DMS79 (cell line): ENCODE data around the gene ZFYVE21.

Experiments used
- DNase-seq: peaks from one replicate; lab custom pipeline; 2025; lab: John Stamatoyannopoulos, UW

The ZFYVE21 gene

GRCh38 chr14:103705504-103706284 is 9.9 kb upstream of the ZFYVE21 start:
- no peak for DNase-seq

- no peak for DNase-seq
Measured at GRCh38 chr14:103706551-103707328, 8.9 kb upstream of the ZFYVE21 start.

GRCh38 chr14:103707329-103708263 is 8.0 kb upstream of the ZFYVE21 start:
- no peak for DNase-seq

- DNase-seq: no peak
Measured at GRCh38 chr14:103708750-103709187, 6.8 kb upstream of the ZFYVE21 start.

GRCh38 chr14:103709814-103710213 is 5.8 kb upstream of the ZFYVE21 start:
- DNase-seq: no peak

- DNase-seq: no peak
Measured at GRCh38 chr14:103710771-103711377, 4.7 kb upstream of the ZFYVE21 start.

GRCh38 chr14:103711516-103712431 is 3.8 kb upstream of the ZFYVE21 start:
- no peak for DNase-seq

- no peak for DNase-seq
Measured at GRCh38 chr14:103712633-103713247, 2.9 kb upstream of the ZFYVE21 start.

- no peak for DNase-seq
Measured at GRCh38 chr14:103713304-103714062, 2.1 kb upstream of the ZFYVE21 start.

- DNase-seq: no peak
Measured at GRCh38 chr14:103714063-103714724, 1.4 kb upstream of the ZFYVE21 start.

- no peak for DNase-seq
Measured at GRCh38 chr14:103716091-103716801, 636 bp downstream of the ZFYVE21 start.

- DNase-seq: no peak
Measured at GRCh38 chr14:103716899-103717411, 1.3 kb downstream of the ZFYVE21 start.

GRCh38 chr14:103718572-103718971 is 3.0 kb downstream of the ZFYVE21 start:
- DNase-seq: no peak

GRCh38 chr14:103719751-103720150 is 4.1 kb downstream of the ZFYVE21 start:
- DNase-seq: no peak

- DNase-seq: no peak
Measured at GRCh38 chr14:103721334-103722120, 5.9 kb downstream of the ZFYVE21 start.

GRCh38 chr14:103723748-103724081 is 8.1 kb downstream of the ZFYVE21 start:
- no peak for DNase-seq

- no peak for DNase-seq
Measured at GRCh38 chr14:103724116-103724515, 8.5 kb downstream of the ZFYVE21 start.
